Esophagus muscularis mucosa (tissue), 2 donors: Measurements from ENCODE around the gene NAA80.

Experiments used
- EP300 ChIP-seq: sonication (generic); formaldehyde crosslinking; IDR thresholded peaks from one replicate; pipeline ENCODE4 v1.6.1; 2017; ENCODE audit warnings: antibody characterized with exemption
- POLR2A ChIP-seq: fragments of 450-650 bp; IDR thresholded peaks from one replicate; pipeline ENCODE4 v1.6.1; 2017; ENCODE audit warnings: antibody characterized with exemption, moderate library complexity, mild to moderate bottlenecking, low read depth

DNA sequence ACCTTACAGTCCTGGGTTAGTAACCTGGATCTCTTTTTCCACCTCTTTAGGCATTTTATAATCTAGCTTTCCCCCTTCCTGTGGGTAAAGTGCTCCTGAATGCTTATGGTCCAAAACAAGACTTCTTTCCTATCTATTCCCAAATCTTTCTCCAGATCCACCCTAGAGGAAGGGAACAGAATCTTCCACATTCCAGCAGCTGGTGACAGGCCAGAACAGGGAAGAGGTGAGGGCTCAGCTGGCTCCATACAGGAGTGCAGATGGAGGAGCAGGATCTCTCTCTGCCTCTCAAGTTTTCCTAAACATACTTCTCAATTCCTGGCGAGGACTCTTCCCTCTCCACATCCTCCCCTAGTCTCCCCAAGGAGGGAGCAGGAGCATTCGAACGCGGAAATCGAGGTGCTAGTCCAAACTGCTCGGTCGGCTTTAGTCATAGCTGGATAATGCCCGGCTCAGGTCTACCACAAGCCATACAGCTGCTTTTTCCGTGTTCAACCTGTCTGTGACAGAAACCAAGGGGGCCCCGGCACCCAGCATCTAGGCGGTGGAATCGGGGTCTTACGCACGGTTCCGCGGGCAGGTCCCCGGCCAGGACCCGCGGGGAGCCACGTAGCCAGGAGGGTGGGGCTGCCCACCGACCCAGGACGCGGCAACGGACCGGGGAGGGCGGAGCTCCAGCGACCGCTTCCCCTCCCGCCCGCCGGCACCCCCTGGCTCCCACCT lies 37.4 kb upstream of the NAA80 start:
- no peak for TF ChIP-seq POLR2A
- TF ChIP-seq EP300, result no peak
